HG03521 (cell line): Measurements from ENCODE around the gene HIP1R.

ENCODE experiments used
- ATAC-seq: cut with Tn5 transposase; IDR thresholded peaks from one replicate; pipeline ENCODE4 v1.9.1; 2021; ENCODE audit warnings: mild to moderate bottlenecking, moderate library complexity; ENCODE audit not compliant: unreplicated experiment

HIP1R gene

GRCh38 chr12:122859303-122860039 is 24.2 kb downstream of the HIP1R start:
- no peak for ATAC-seq

- ATAC-seq: no peak
These were observed 25.0 kb downstream of the HIP1R start for GRCh38 chr12:122860040-122860853.

GRCh38 chr12:122860854-122861586 is 25.8 kb downstream of the HIP1R start:
- no peak for ATAC-seq

GRCh38 chr12:122861587-122861970 is 26.3 kb downstream of the HIP1R start:
- no peak for ATAC-seq

- ATAC-seq: no peak
These were observed 26.9 kb downstream of the HIP1R start for GRCh38 chr12:122862110-122862634.

- ATAC-seq: no peak
These were observed 27.8 kb downstream of the HIP1R start for GRCh38 chr12:122862872-122863701.

GRCh38 chr12:122864894-122865253 is 29.6 kb downstream of the HIP1R start:
- ATAC-seq: no peak

GRCh38 chr12:122865268-122866231 is 30.3 kb downstream of the HIP1R start:
- no peak for ATAC-seq

- no peak for ATAC-seq
These were observed 31.1 kb downstream of the HIP1R start for GRCh38 chr12:122866379-122866778.

GRCh38 chr12:122866950-122867607 is 31.8 kb downstream of the HIP1R start:
- ATAC-seq: no peak

- no peak for ATAC-seq
These were observed 32.6 kb downstream of the HIP1R start for GRCh38 chr12:122867691-122868461.

GRCh38 chr12:122868471-122869177 is 33.4 kb downstream of the HIP1R start:
- no peak for ATAC-seq

- no peak for ATAC-seq
These were observed 34.1 kb downstream of the HIP1R start for GRCh38 chr12:122869207-122869973.

- no peak for ATAC-seq
These were observed 35.0 kb downstream of the HIP1R start for GRCh38 chr12:122870163-122870842.

GRCh38 chr12:122870867-122871664 is 35.8 kb downstream of the HIP1R start:
- no peak for ATAC-seq
